Colon (tissue), 2 donors: Measurements from ENCODE around the gene LRP8.

Source experiments
- FAIRE-seq: peaks from 2 replicates; lab custom pipeline; 2012; peaks lifted over from hg19 to GRCh38; lab: Jason Lieb, UNC
- donor health status: control.
- donor health status: control.

Gene LRP8

DNA sequence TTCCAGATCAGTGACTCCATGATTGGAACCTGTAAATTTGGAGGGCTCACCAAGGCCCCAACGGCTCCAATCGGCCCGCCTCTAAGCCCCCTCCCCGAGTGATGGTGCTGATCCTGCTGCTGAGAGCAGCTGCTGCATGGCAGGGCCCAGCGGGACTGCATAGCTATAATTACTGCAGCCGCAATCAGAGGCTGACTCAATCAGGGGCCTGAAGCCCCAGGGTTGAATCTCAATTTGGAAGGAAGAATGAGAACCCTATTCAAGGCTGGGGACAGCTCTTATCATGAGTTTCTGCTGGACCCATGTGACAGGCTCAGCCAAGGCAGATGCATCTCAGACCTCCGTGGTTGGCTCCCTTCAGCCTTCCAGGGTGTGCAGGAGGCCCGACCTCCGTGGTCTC, 46.7 kb downstream of the LRP8 start:
- no peak for FAIRE-seq

- FAIRE-seq, result no peak
Measured at GRCh38 chr1:53280496-53280895, 47.4 kb downstream of the LRP8 start.

DNA sequence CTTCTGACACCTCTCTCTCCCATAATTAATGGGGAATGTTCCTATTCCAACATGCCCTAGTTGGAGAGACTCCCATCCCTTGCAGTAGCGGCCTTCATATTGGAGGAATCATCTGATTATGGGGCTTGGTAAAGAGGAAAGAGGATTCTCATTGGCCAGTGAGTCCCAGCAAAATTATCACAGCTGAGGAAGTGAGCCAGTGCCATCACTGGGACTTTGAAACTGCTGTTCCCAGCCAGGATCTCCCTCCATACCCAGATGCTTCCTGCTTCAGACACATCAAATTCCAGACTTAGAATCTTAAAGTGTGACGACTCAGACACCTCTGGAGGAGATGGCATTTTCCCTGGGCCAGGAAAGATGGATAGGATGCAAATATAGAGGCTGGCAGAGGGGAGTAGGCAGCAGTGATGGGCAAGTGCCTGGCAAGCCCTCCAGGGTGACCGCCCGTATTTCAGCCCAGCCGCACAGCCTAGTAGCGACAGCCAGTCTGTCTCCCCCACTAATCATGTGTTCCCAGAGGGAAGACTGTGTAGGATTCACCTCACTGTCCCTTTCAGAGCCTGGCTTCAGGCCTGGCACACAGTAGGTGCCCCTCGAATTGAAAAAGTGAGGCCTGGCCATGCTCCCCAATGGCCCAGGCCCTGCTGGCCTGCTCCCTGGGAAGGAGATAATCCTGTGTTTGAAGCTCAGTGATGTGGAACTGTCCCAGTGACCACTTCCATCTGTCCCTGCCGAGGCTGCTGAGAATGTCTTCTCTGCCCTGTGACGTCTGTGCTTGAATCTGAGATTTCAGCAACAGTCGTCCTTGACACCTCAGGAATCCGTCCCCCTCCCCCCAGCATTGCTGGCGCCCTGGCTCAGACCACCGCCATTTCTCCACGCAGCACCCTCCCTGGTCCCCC, 48.3 kb downstream of the LRP8 start:
- no peak for FAIRE-seq

DNA sequence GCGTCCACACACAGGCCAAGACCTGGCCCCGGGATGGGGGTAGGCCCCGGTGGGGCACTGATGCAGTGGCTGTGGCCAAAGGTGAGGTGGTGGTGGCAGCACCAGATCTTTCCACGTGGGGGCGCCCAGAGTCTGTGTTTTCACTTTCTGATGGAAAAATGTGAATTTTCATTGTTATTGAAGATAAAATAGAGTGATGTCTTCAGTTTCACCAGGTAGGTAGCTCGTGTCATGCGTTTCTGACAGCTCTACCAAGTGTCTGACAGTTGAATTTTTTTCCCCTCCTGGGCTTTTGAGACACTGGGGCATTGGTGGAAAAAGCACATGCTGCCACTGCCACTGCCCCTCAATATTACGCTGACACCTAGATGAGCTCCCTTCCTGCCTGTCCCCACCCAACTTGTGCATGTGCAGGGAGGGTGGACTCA, 49.6 kb downstream of the LRP8 start:
- FAIRE-seq, result no peak

GRCh38 chr1:53277326-53277725, 50.5 kb downstream of the LRP8 start:
- FAIRE-seq, result no peak

GRCh38 chr1:53276902-53277281, 51.0 kb downstream of the LRP8 start:
- FAIRE-seq, result no peak

GRCh38 chr1:53276153-53276901, 51.5 kb downstream of the LRP8 start:
- FAIRE-seq, result no peak

GRCh38 chr1:53275566-53275965, 52.3 kb downstream of the LRP8 start:
- no peak for FAIRE-seq

GRCh38 chr1:53274541-53275185, 53.2 kb downstream of the LRP8 start:
- no peak for FAIRE-seq

DNA sequence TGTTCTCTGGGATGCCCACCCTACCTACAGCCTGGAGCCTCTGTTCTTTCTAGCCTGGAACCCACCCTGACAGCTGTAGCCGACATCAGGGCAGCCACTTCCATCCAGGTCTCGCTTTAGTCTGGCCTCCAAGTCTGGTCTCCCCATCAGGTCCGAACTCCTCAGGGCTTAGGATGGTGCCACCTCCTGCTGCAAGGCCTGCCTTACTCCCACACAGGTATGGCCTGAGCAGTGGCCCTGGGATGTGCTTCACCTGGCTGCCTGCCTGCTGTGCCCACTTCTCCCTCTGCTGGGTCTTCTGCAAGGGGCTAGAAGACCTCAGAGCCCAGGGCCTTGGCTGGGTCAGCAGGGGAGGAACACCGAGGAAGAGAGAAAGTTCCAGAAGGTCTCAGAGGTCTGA, 53.8 kb downstream of the LRP8 start:
- FAIRE-seq, result no peak

- FAIRE-seq, result no peak
Measured at GRCh38 chr1:53273526-53273925, 54.3 kb downstream of the LRP8 start.

DNA sequence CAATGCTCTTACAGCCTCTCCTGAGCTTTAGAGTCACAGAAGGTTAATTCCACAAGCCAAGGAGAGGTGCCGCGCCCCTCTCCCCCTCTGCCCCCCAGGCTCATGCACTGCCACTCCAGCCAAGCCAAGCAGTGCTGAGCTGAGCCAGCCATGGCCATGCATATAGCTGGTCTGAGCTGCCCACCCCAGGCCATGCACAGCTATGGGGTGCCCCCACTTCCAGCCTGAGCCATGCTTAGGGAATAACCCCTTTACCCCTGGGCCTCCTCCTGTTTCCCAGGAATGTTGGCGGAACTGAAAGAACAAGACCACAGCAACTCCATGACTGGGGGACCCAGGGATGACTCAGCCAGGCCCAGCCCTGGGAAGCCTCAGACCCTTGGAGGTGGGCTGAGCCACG, 55.5 kb downstream of the LRP8 start:
- FAIRE-seq, result no peak

- FAIRE-seq, result no peak
Measured at GRCh38 chr1:53271446-53272090, 56.3 kb downstream of the LRP8 start.

GRCh38 chr1:53270873-53271272, 57.0 kb downstream of the LRP8 start:
- FAIRE-seq, result no peak

DNA sequence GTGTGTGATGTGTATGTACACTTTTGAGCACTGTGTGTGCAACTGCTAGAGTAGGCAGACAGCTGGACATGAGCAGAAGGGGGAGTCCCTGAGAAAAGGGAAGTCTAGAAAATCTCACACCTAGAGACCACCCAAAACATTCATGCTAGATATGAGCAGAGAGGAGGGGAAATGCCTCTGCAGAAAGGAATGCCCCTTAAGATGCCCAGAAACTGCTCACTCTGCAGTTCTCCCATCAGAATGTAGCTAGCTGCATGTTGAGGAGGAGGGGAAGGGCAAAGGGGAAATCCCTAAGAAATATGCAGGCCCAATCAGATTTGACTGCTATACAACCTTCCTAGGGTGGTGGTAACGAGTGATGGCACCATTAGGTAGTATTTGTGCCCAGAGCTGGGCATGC, 57.8 kb downstream of the LRP8 start:
- FAIRE-seq, result no peak

- FAIRE-seq, result no peak
Measured at GRCh38 chr1:53267761-53268160, 60.1 kb downstream of the LRP8 start.

DNA sequence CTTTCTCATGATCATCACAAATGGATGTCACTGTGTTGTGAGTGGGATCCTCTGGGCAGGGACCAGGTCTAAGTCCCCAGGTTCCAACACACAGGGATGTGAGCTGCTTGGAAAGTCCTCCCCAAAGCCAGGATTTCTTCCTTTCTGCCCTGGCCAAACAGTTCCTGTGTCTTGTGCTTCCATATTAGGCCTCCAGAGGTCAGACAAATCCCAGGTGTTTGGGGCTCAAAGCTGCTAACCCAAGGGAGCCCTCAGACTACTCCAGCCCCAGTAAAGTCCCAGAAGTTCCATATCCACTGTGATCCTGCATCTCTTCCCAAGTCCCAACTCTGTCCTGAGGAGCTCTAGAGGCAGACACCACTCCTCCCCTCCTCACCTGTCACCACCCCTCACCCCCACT, 61.8 kb downstream of the LRP8 start:
- FAIRE-seq, result no peak

GRCh38 chr1:53265581-53265980, 62.3 kb downstream of the LRP8 start:
- FAIRE-seq, result no peak

DNA sequence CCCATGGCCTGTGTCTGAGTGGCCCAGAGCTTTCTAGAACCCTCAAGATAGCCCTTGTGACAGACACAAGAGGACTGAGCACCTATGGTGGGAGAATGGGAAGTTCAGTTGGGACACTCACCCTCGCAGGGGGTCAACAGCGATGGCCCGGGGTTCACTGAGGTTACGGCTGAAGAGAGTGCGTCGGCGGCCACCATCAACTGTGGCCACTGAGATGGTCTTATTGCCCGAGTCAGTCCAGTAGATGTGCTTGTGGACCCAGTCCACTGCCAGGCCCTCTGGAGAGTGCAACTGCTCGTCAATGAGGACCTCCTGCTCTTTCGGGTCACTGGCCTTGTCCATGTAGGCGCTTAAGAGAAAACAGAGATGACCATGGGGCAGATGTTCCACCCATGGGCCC, 63.8 kb downstream of the LRP8 start:
- no peak for FAIRE-seq

- FAIRE-seq, result no peak
Measured at GRCh38 chr1:53262000-53262399, 65.9 kb downstream of the LRP8 start.

GRCh38 chr1:53260631-53261247, 67.1 kb downstream of the LRP8 start:
- FAIRE-seq, result no peak

- FAIRE-seq, result no peak
Measured at GRCh38 chr1:53259932-53260331, 67.9 kb downstream of the LRP8 start.
